HCT116 (cell line): ENCODE results near the gene R3HDM1.

ENCODE experiments used
- CEBPB ChIP-seq: IDR thresholded peaks from 2 replicates; pipeline ENCODE4 v1.6.1; 2012; ENCODE audit warnings: low read depth
- EGR1 ChIP-seq: IDR thresholded peaks from 2 replicates; pipeline ENCODE4 v1.6.1; 2012; ENCODE audit warnings: low read depth
- MAX ChIP-seq: IDR thresholded peaks from 2 replicates; pipeline ENCODE4 v1.6.1; 2012
- POLR2A ChIP-seq: IDR thresholded peaks from 2 replicates; pipeline ENCODE4 v1.7.0; 2011; ENCODE audit warnings: borderline replicate concordance; ENCODE audit not compliant: insufficient read depth, insufficient read length; ENCODE audit errors: extremely low read depth
- POLR2AphosphoS5 ChIP-seq: IDR thresholded peaks from 2 replicates; pipeline ENCODE4 v1.6.1; 2011; ENCODE audit warnings: mild to moderate bottlenecking, low read depth, low read length, moderate library complexity
- RAD21 ChIP-seq: IDR thresholded peaks from 2 replicates; pipeline ENCODE4 v1.6.1; 2012; ENCODE audit warnings: low read depth, mild to moderate bottlenecking
- SIN3A ChIP-seq: IDR thresholded peaks from 2 replicates; pipeline ENCODE4 v1.6.1; 2012; ENCODE audit warnings: low read depth
- SRF ChIP-seq: IDR thresholded peaks from 2 replicates; pipeline ENCODE4 v1.6.1; 2012; ENCODE audit warnings: low read depth
- ZNF274 ChIP-seq: fragments of 200-500 bp; sonication (Bioruptor generic); IDR thresholded peaks from 2 replicates; pipeline ENCODE4 v1.6.1; 2014; ENCODE audit warnings: mild to moderate bottlenecking, low read depth, low read length, inconsistent platforms
- TF ChIP-seq, protein P1 (sequence below), 3 experiments: fragments of 200-600 bp in 1 of 3; sonication (generic) in 1 of 3; IDR thresholded peaks in 2 of 3; conservative IDR thresholded peaks in 1 of 3; 2 replicates each; pipeline ENCODE4 v1.5.1; 2012 to 2017; ENCODE audit warnings: low read depth in 2 of 3, low read length in 2 of 3, antibody characterized with exemption in 1 of 3, borderline replicate concordance in 1 of 3, control low read depth in 1 of 3, mild to moderate bottlenecking in 1 of 3, mixed read lengths in 1 of 3, mixed run types in 1 of 3, moderate library complexity in 1 of 3; ENCODE audit not compliant: insufficient read depth in 1 of 3
- TF ChIP-seq, protein P2 (sequence below): IDR thresholded peaks from 2 replicates; pipeline ENCODE4 v1.6.1; 2012; ENCODE audit warnings: low read depth
- TF ChIP-seq, protein P3 (sequence below): IDR thresholded peaks from 2 replicates; pipeline ENCODE4 v1.6.1; 2012

DNA sequence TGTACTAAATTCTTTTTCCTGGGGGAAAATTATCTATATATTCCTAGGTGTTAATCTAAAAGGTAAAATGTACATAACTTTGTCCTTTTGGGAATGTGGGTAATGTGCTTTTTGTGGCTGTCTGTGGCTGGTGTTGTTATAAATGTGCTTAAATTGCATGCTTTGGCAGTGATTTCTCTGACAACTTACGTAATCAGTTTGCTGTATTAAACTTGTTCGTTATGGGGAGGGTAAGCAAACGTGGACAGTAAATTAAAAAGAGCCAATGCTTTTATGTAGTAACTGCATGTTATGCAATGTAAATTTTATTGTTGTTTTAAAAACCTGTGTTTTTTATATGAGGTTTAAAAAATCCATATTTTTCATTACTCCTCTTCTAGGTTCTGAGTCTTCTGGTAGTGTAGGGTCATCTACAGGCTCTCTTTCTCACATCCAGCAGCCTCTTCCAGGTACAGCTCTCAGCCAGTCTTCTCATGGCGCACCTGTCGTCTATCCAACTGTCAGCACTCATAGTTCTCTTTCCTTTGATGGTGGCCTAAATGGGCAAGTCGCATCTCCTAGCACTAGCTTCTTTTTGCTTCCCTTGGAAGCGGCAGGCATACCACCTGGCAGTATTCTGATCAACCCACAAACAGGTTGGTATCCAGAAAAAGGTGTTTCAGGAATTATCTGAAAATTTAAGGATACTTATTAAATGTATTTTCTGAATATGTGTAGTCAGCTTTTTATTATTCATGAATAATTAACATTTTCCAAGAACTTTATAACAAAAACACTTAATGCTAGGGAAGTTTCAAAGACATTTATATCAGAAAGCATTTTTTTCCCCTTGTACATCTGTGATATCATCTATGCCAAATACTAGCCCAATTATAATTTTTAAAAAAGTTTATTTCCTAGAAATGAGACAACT is 110.1 kb downstream of the R3HDM1 start:
- TF ChIP-seq, protein P1, sequence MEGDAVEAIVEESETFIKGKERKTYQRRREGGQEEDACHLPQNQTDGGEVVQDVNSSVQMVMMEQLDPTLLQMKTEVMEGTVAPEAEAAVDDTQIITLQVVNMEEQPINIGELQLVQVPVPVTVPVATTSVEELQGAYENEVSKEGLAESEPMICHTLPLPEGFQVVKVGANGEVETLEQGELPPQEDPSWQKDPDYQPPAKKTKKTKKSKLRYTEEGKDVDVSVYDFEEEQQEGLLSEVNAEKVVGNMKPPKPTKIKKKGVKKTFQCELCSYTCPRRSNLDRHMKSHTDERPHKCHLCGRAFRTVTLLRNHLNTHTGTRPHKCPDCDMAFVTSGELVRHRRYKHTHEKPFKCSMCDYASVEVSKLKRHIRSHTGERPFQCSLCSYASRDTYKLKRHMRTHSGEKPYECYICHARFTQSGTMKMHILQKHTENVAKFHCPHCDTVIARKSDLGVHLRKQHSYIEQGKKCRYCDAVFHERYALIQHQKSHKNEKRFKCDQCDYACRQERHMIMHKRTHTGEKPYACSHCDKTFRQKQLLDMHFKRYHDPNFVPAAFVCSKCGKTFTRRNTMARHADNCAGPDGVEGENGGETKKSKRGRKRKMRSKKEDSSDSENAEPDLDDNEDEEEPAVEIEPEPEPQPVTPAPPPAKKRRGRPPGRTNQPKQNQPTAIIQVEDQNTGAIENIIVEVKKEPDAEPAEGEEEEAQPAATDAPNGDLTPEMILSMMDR (IDR thresholded peaks at IDR 0.05 in 2 of 3, conservative IDR thresholded peaks at IDR 0.05 in 1 of 3; ENCODE audit: borderline replicate concordance in 1 of 3, insufficient read depth in 1 of 3, low read depth in 2 of 3, low read length in 2 of 3) = no peak
- TF ChIP-seq EGR1 = no peak
- no peak for TF ChIP-seq POLR2A
- TF ChIP-seq, protein P2, sequence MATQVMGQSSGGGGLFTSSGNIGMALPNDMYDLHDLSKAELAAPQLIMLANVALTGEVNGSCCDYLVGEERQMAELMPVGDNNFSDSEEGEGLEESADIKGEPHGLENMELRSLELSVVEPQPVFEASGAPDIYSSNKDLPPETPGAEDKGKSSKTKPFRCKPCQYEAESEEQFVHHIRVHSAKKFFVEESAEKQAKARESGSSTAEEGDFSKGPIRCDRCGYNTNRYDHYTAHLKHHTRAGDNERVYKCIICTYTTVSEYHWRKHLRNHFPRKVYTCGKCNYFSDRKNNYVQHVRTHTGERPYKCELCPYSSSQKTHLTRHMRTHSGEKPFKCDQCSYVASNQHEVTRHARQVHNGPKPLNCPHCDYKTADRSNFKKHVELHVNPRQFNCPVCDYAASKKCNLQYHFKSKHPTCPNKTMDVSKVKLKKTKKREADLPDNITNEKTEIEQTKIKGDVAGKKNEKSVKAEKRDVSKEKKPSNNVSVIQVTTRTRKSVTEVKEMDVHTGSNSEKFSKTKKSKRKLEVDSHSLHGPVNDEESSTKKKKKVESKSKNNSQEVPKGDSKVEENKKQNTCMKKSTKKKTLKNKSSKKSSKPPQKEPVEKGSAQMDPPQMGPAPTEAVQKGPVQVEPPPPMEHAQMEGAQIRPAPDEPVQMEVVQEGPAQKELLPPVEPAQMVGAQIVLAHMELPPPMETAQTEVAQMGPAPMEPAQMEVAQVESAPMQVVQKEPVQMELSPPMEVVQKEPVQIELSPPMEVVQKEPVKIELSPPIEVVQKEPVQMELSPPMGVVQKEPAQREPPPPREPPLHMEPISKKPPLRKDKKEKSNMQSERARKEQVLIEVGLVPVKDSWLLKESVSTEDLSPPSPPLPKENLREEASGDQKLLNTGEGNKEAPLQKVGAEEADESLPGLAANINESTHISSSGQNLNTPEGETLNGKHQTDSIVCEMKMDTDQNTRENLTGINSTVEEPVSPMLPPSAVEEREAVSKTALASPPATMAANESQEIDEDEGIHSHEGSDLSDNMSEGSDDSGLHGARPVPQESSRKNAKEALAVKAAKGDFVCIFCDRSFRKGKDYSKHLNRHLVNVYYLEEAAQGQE = no peak
- no peak for TF ChIP-seq SIN3A
- TF ChIP-seq SRF = no peak
- TF ChIP-seq ZNF274 = no peak
- no peak for TF ChIP-seq CEBPB
- no peak for TF ChIP-seq POLR2AphosphoS5
- TF ChIP-seq, protein P3, sequence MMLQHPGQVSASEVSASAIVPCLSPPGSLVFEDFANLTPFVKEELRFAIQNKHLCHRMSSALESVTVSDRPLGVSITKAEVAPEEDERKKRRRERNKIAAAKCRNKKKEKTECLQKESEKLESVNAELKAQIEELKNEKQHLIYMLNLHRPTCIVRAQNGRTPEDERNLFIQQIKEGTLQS = no peak
- TF ChIP-seq MAX = no peak
- no peak for TF ChIP-seq RAD21
